ENCODE measurements around the gene BTG2. TPM values are rescaled to one million over a fixed set of nuclear protein-coding genes. Genes with fewer than 3 reads are reported as not detected.
"Not testable (repeated sequence)": the region's sequence is repeated elsewhere in the genome, so short reads cannot be mapped to it uniquely, and the experiment has no call there.

BTG2 gene
- total RNA-seq, 1 experiment from 2014 or later = 24.2 TPM

- Histone ChIP-seq H3K27me3 (ENCODE audit: insufficient read depth, low read length) (no peaks in the 10 kb centered on the region), H3K79me2 (ENCODE audit: insufficient read depth, low read length) (no peaks in the 10 kb centered on the region), H3K4me3 (replicated peaks in 1 of 2; ENCODE audit: low read depth in 1 of 2, low read length in 2 of 2) (no peak overlapping the region), H3K9ac (ENCODE audit: low read length) (no peak overlapping the region), H3K9me2 (ENCODE audit: insufficient read depth) (no peaks in the 10 kb centered on the region), H4K20me1 (ENCODE audit: insufficient read depth) (no peaks in the 10 kb centered on the region), H3K36me3 (ENCODE audit: control insufficient read depth in 1 of 2, insufficient read depth in 2 of 2, low read length in 2 of 2) (no peaks in the 10 kb centered on the region), H3K27ac (ENCODE audit: low read depth, low read length) (no peak overlapping the region), H3K4me1 (ENCODE audit: control insufficient read depth in 1 of 2, insufficient read depth in 2 of 2, low read length in 2 of 2) (peaks cover 0 to 12% of the 10 kb centered on the region in 2 experiments; a peak in 2 of 4 replicates), H3K4me2 (ENCODE audit: low read length) (no peak overlapping the region), H3K9me3 (ENCODE audit: control insufficient read depth in 1 of 2, insufficient read depth in 1 of 2, low read depth in 1 of 2, low read length in 2 of 2) (no peaks in the 10 kb centered on the region), H2AFZ (ENCODE audit: low read depth, low read length, poor library complexity, severe bottlenecking) (no peak overlapping the region)
- TF ChIP-seq POLR2A (IDR thresholded peaks at IDR 0.05; ENCODE audit: borderline replicate concordance, extremely low read depth, insufficient read depth, insufficient read length) = no peak
- ATAC-seq (no peak), DNase-seq (ENCODE audit: low read depth, low spot score) (no peak)
- intact Hi-C loops (cut with micrococcal nuclease) = no loop called here
- RAD21 ChIA-PET (ENCODE audit: low non-redundant PET in 1 of 2, low total read pairs in 2 of 2, uncharacterized antibody in 2 of 2, unreplicated experiment in 2 of 2) = no interaction called here
- BruUV-seq (replicated peaks) = no TSS peak
- CTCF ChIA-PET = interaction anchor here (1.9 kb wide), 1 partner anchor 224 kb away, joined by 9 read pairs; no protein-coding TSS in a partner anchor
- POLR2A ChIA-PET = no interaction called here
Observed at GRCh38 chr1:203264052-203264501, 41.2 kb upstream of the BTG2 start.

GRCh38 chr1:203265541-203265940, 39.8 kb upstream of the BTG2 start:
- CTCF ChIA-PET = interaction anchor here (1.9 kb wide), 1 partner anchor 226 kb away, joined by 9 read pairs; no protein-coding TSS in a partner anchor
- Histone ChIP-seq H3K27ac (ENCODE audit: low read depth, low read length) (no peak overlapping the region), H3K27me3 (ENCODE audit: insufficient read depth, low read length) (no peaks in the 10 kb centered on the region)

GRCh38 chr1:203266140-203266539, 39.2 kb upstream of the BTG2 start:
- H3K4me2 ChIP-seq (ENCODE audit: low read length); H4K20me1 ChIP-seq (ENCODE audit: insufficient read depth); H3K4me3 ChIP-seq (replicated peaks in 1 of 2; ENCODE audit: low read depth in 1 of 2, low read length in 2 of 2); DNase-seq (ENCODE audit: low read depth, low spot score); H3K79me2 ChIP-seq (ENCODE audit: insufficient read depth, low read length); H3K27me3 ChIP-seq (ENCODE audit: insufficient read depth, low read length); BruUV-seq (replicated peaks); intact Hi-C loops (cut with micrococcal nuclease); H3K27ac ChIP-seq (ENCODE audit: low read depth, low read length); H3K9ac ChIP-seq (ENCODE audit: low read length); ATAC-seq; H3K9me2 ChIP-seq (ENCODE audit: insufficient read depth); POLR2A ChIA-PET; H3K9me3 ChIP-seq (ENCODE audit: control insufficient read depth in 1 of 2, insufficient read depth in 1 of 2, low read depth in 1 of 2, low read length in 2 of 2); H2AFZ ChIP-seq (ENCODE audit: low read depth, low read length, poor library complexity, severe bottlenecking); RAD21 ChIA-PET (ENCODE audit: low non-redundant PET in 1 of 2, low total read pairs in 2 of 2, uncharacterized antibody in 2 of 2, unreplicated experiment in 2 of 2); H3K36me3 ChIP-seq (ENCODE audit: control insufficient read depth in 1 of 2, insufficient read depth in 2 of 2, low read length in 2 of 2): not testable (repeated sequence)
- CTCF ChIA-PET = interaction anchor here (4.7 to 5.6 kb wide), 2 partner anchors 220 to 227 kb away, joined by 15 to 185 read pairs; no protein-coding TSS in a partner anchor
- H3K4me1 ChIP-seq (ENCODE audit: control insufficient read depth in 1 of 2, insufficient read depth in 2 of 2, low read length in 2 of 2) = peaks cover 0 to 17% of the 10 kb centered on the region in 2 experiments; a peak in 2 of 4 replicates

More at GRCh38 chr1:203265541-203265940, 39.8 kb upstream of the BTG2 start:
- ChIA-PET POLR2A (no interaction called here), RAD21 (ENCODE audit: low non-redundant PET in 1 of 2, low total read pairs in 2 of 2, uncharacterized antibody in 2 of 2, unreplicated experiment in 2 of 2) (no interaction called here)
- Histone ChIP-seq H3K79me2 (ENCODE audit: insufficient read depth, low read length) (no peaks in the 10 kb centered on the region), H4K20me1 (ENCODE audit: insufficient read depth) (no peaks in the 10 kb centered on the region), H3K4me3 (replicated peaks in 1 of 2; ENCODE audit: low read depth in 1 of 2, low read length in 2 of 2) (no peak overlapping the region), H3K9me2 (ENCODE audit: insufficient read depth) (no peaks in the 10 kb centered on the region), H3K4me1 (ENCODE audit: control insufficient read depth in 1 of 2, insufficient read depth in 2 of 2, low read length in 2 of 2) (peaks cover 0 to 12% of the 10 kb centered on the region in 2 experiments; a peak in 2 of 4 replicates), H3K9me3 (ENCODE audit: control insufficient read depth in 1 of 2, insufficient read depth in 1 of 2, low read depth in 1 of 2, low read length in 2 of 2) (no peaks in the 10 kb centered on the region), H3K4me2 (ENCODE audit: low read length) (no peak overlapping the region), H2AFZ (ENCODE audit: low read depth, low read length, poor library complexity, severe bottlenecking) (no peak overlapping the region), H3K9ac (ENCODE audit: low read length) (no peak overlapping the region), H3K36me3 (ENCODE audit: control insufficient read depth in 1 of 2, insufficient read depth in 2 of 2, low read length in 2 of 2) (no peaks in the 10 kb centered on the region)
- no peak for ATAC-seq
- TF ChIP-seq ATF3 (IDR thresholded peaks at IDR 0.05) (no peak), POLR2A (IDR thresholded peaks at IDR 0.05; ENCODE audit: borderline replicate concordance, extremely low read depth, insufficient read depth, insufficient read length) (no peak), TCF7L2 (IDR thresholded peaks at IDR 0.05; ENCODE audit: borderline replicate concordance, extremely low read depth, insufficient read depth, insufficient read length) (no peak), MAX (IDR thresholded peaks at IDR 0.05) (no peak), RAD21 (IDR thresholded peaks at IDR 0.05; ENCODE audit: low read depth) (no peak), YY1 (IDR thresholded peaks at IDR 0.05; ENCODE audit: extremely low read depth, insufficient replicate concordance, low read depth, low read length) (no peak)
- no peak for DNase-seq (ENCODE audit: low read depth, low spot score)
- intact Hi-C loops (cut with micrococcal nuclease) = no loop called here
- BruUV-seq (replicated peaks) = no TSS peak
